Measurements from ENCODE around the gene PPIL1. TPM values are rescaled to one million over a fixed set of nuclear protein-coding genes. Genes with fewer than 3 reads are reported as not detected.

PPIL1 gene
- total and polyA plus RNA-seq, 2 of the 13 experiments (the other 11 are each of a cell fraction or from before 2014, with no cell fraction given), result 74.2 to 144 TPM

DNA sequence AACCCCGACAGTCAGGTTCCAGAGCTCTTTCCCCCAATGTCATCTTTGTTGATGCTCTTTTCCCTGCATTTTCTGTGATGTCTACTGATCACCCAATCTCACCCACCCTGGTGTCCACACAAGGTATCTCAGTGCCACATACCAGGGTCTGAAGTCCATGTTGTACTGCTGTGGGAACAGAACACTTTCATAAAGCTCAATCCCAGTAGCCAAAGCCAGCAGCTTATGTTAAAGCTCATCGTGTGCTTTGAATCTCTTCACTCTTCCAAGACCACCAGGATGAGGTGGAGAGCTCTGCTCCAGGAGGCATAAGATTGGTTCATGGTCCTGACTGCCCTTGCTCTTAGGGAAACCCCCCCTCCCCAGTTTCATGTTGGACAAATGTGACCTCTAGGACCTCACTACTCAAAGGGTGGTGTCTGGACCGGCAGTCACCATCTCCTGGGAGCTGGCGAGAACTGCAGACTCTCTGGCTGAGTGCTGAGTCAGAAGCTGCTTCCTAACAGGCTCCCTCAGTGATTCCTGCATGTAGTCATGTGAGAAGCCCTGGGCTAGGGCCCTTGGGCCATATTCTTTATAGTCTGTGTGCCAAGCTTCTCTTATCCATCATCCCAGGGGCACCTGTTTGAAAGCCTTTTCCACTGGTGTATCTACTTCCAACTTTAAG is 22.0 kb downstream of the PPIL1 start (continued):
- TF ChIP-seq NFRKB (IDR thresholded peaks at IDR 0.05) (no peak), KDM5B (CRISPR knock-in tag; IDR thresholded peaks at IDR 0.05; ENCODE audit: borderline replicate concordance) (no peak), TBX2 (CRISPR knock-in tag; IDR thresholded peaks at IDR 0.05; ENCODE audit: borderline replicate concordance) (no peak), KLF13 (CRISPR knock-in tag; IDR thresholded peaks at IDR 0.05) (no peak), YY1 (IDR thresholded peaks at IDR 0.05; ENCODE audit: insufficient read depth, insufficient replicate concordance, low read depth, low read length) (no peak), RARG (CRISPR knock-in tag; IDR thresholded peaks at IDR 0.05; ENCODE audit: low read depth) (no peak), ZFP36 (IDR thresholded peaks at IDR 0.05; ENCODE audit: borderline replicate concordance, low read depth, low read length, partially characterized antibody) (no peak), SALL2 (CRISPR knock-in tag; IDR thresholded peaks at IDR 0.05) (no peak)
- TF ChIP-seq, protein P1, sequence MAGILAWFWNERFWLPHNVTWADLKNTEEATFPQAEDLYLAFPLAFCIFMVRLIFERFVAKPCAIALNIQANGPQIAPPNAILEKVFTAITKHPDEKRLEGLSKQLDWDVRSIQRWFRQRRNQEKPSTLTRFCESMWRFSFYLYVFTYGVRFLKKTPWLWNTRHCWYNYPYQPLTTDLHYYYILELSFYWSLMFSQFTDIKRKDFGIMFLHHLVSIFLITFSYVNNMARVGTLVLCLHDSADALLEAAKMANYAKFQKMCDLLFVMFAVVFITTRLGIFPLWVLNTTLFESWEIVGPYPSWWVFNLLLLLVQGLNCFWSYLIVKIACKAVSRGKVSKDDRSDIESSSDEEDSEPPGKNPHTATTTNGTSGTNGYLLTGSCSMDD (CRISPR knock-in tag; IDR thresholded peaks at IDR 0.05), result no peak
- TF ChIP-seq, protein P2, sequence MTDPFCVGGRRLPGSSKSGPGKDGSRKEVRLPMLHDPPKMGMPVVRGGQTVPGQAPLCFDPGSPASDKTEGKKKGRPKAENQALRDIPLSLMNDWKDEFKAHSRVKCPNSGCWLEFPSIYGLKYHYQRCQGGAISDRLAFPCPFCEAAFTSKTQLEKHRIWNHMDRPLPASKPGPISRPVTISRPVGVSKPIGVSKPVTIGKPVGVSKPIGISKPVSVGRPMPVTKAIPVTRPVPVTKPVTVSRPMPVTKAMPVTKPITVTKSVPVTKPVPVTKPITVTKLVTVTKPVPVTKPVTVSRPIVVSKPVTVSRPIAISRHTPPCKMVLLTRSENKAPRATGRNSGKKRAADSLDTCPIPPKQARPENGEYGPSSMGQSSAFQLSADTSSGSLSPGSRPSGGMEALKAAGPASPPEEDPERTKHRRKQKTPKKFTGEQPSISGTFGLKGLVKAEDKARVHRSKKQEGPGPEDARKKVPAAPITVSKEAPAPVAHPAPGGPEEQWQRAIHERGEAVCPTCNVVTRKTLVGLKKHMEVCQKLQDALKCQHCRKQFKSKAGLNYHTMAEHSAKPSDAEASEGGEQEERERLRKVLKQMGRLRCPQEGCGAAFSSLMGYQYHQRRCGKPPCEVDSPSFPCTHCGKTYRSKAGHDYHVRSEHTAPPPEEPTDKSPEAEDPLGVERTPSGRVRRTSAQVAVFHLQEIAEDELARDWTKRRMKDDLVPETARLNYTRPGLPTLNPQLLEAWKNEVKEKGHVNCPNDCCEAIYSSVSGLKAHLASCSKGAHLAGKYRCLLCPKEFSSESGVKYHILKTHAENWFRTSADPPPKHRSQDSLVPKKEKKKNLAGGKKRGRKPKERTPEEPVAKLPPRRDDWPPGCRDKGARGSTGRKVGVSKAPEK (CRISPR knock-in tag; IDR thresholded peaks at IDR 0.05; ENCODE audit: borderline replicate concordance), result no peak
- TF ChIP-seq, protein P3, sequence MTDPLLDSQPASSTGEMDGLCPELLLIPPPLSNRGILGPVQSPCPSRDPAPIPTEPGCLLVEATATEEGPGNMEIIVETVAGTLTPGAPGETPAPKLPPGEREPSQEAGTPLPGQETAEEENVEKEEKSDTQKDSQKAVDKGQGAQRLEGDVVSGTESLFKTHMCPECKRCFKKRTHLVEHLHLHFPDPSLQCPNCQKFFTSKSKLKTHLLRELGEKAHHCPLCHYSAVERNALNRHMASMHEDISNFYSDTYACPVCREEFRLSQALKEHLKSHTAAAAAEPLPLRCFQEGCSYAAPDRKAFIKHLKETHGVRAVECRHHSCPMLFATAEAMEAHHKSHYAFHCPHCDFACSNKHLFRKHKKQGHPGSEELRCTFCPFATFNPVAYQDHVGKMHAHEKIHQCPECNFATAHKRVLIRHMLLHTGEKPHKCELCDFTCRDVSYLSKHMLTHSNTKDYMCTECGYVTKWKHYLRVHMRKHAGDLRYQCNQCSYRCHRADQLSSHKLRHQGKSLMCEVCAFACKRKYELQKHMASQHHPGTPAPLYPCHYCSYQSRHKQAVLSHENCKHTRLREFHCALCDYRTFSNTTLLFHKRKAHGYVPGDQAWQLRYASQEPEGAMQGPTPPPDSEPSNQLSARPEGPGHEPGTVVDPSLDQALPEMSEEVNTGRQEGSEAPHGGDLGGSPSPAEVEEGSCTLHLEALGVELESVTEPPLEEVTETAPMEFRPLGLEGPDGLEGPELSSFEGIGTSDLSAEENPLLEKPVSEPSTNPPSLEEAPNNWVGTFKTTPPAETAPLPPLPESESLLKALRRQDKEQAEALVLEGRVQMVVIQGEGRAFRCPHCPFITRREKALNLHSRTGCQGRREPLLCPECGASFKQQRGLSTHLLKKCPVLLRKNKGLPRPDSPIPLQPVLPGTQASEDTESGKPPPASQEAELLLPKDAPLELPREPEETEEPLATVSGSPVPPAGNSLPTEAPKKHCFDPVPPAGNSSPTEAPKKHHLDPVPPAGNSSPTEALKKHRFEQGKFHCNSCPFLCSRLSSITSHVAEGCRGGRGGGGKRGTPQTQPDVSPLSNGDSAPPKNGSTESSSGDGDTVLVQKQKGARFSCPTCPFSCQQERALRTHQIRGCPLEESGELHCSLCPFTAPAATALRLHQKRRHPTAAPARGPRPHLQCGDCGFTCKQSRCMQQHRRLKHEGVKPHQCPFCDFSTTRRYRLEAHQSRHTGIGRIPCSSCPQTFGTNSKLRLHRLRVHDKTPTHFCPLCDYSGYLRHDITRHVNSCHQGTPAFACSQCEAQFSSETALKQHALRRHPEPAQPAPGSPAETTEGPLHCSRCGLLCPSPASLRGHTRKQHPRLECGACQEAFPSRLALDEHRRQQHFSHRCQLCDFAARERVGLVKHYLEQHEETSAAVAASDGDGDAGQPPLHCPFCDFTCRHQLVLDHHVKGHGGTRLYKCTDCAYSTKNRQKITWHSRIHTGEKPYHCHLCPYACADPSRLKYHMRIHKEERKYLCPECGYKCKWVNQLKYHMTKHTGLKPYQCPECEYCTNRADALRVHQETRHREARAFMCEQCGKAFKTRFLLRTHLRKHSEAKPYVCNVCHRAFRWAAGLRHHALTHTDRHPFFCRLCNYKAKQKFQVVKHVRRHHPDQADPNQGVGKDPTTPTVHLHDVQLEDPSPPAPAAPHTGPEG (CRISPR knock-in tag; IDR thresholded peaks at IDR 0.05), result no peak
- TF ChIP-seq, protein P4, sequence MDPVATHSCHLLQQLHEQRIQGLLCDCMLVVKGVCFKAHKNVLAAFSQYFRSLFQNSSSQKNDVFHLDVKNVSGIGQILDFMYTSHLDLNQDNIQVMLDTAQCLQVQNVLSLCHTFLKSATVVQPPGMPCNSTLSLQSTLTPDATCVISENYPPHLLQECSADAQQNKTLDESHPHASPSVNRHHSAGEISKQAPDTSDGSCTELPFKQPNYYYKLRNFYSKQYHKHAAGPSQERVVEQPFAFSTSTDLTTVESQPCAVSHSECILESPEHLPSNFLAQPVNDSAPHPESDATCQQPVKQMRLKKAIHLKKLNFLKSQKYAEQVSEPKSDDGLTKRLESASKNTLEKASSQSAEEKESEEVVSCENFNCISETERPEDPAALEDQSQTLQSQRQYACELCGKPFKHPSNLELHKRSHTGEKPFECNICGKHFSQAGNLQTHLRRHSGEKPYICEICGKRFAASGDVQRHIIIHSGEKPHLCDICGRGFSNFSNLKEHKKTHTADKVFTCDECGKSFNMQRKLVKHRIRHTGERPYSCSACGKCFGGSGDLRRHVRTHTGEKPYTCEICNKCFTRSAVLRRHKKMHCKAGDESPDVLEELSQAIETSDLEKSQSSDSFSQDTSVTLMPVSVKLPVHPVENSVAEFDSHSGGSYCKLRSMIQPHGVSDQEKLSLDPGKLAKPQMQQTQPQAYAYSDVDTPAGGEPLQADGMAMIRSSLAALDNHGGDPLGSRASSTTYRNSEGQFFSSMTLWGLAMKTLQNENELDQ (CRISPR knock-in tag; IDR thresholded peaks at IDR 0.05; ENCODE audit: borderline replicate concordance), result no peak

All from HepG2 (cell line).